Measurements from ENCODE around the gene FOSL2.

Gene FOSL2

DNA sequence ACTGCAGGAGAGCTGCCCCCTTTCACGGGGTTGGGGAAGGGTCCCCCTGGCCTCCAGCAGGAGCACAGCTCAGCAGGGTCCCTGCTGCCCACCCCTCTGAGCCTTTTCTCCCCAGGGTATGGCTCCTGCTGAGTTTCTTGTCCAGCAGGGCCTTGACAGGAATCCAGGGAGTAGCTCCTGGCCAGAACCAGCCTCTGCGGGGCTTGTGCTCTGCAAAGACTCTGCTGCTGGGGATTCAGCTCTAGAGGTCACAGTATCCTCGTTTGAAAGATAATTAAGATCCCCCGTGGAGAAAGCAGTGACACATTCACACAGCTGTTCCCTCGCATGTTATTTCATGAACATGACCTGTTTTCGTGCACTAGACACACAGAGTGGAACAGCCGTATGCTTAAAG lies 21.2 kb downstream of the FOSL2 start:
- no peak for DNase-seq

DNA sequence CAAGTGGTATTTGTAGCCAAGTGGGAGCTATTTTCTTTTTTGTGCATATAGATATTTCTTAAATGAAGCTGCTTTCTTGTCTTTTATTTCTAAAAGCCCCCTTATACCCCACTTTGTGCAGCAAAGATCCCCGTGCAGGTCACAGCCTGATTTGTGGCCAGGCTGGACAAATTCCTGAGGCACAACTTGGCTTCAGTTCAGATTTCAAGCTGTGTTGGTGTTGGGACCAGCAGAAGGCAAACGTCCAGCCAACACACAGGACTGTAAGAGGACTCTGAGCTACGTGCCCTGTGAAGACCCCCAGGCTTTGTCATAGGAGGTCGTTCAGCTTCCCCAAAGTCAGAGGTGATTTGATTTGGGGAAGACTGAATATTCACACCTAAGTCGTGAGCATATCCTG lies 21.9 kb downstream of the FOSL2 start:
- no peak for DNase-seq

DNA sequence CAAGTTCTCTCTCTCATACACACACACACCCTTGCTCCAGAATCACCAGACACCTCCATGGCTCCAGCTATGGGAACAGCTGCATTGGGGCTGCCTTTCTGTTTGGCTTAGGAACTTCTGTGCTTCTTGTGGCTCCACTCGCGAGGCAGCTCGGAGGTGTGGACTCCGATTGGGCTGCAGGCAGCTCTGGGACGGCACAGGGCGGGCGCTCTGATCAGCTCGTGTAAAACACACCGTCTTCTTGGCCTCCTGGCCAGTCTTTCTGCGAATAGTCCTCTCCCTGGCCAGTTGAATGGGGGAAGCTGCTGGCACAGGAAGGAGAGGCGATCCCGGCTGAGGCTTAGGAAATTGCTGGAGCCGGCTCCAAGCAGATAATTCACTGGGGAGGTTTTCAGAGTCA lies 22.4 kb downstream of the FOSL2 start:
- DNase-seq = no peak

DNA sequence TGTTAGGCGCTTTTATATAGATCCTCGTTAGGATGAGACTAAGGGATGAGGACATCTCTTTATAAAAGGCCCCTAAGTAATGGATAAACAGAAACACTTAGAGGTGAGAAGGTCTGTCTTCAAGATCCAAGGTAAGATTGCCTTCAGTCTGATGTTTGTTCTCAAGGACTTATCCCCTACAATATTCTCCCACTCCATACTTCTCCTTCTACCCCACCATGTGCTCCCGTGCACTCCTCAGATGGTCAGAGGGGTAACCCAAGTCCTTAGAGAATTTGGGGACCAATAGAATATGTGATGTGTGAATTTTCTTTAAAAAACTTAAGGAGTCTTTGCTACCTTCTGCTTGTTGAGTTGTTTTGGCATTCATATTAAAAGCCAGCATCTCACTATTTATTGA lies 23.1 kb downstream of the FOSL2 start:
- no peak for DNase-seq

DNA sequence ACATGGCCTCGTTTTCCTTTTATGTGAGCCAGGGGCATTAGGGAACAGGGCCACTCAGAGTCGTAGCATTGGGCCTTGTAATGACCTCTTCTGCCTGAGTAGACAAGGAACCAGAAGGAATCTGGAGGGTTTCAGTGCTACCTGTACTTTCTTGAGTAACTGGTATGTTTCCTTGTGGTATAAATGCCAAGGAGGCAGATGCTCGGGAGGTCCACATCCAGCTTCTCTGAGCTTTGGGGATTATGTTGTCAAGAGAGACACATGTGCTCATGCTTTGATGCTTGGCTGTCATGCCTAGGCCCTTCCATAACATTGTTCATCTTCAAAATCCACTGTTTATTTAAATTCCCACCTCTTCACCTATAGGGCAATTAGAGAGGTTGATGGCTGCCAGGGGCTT lies 26.3 kb downstream of the FOSL2 start:
- no peak for DNase-seq

DNA sequence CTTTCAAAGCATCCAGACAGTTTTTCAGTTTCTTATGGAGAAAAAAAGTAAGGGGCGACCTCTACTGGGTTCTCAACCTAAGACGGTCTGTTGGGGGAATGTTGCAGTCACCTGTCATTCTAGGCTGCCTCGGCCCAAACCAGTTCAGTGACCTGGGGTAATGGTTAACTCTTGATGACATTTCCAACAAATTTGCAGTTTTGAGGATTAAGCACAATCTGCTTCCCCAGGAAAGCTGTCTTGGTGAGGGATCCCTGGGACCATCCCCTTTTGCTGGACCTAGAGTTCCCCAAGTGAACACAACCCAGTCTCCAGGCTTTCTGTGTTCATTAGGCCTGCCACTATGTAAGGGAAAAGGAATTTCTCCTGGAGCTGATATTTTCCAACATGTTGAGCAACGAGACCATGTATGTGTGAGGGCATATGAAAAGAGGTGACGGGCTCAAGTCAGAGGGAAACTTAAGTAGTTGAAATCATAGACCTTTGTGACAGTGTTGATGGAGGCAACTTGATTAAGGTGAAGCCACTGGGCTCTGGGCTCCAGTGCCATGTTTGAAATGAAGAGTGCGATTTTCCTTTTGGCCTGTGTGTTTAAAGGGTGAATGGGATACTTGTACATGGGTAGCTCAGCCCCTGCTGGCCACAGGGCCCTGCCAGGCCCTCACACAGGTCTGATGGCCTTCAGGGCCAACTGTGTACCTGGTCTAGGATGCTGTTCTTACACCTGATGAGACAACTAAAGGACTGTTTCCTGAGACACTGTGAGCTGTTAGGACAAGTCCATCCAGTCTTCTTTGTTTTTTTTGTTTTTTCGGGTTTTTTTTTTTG lies 27.0 kb downstream of the FOSL2 start:
- DNase-seq = no peak

DNA sequence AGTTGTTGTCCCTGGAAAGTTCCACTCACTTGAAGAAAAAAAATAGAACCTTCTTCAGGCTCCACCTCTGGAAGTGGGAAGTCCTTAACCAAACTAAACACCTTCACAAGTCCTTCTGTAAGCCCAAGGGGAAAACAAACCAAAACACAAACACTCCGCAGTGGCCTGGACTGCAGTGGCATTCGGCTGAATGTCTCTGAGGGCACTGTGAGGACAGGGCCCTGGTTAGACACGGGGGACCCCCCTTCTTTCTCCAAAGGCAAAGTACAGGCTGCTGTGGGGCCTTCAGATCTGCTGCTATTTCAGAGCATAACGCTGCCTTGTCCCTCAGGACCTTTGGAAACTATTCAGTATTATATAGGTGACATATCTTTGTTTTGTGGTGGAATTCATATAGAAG lies 28.1 kb downstream of the FOSL2 start:
- DNase-seq = no peak

DNA sequence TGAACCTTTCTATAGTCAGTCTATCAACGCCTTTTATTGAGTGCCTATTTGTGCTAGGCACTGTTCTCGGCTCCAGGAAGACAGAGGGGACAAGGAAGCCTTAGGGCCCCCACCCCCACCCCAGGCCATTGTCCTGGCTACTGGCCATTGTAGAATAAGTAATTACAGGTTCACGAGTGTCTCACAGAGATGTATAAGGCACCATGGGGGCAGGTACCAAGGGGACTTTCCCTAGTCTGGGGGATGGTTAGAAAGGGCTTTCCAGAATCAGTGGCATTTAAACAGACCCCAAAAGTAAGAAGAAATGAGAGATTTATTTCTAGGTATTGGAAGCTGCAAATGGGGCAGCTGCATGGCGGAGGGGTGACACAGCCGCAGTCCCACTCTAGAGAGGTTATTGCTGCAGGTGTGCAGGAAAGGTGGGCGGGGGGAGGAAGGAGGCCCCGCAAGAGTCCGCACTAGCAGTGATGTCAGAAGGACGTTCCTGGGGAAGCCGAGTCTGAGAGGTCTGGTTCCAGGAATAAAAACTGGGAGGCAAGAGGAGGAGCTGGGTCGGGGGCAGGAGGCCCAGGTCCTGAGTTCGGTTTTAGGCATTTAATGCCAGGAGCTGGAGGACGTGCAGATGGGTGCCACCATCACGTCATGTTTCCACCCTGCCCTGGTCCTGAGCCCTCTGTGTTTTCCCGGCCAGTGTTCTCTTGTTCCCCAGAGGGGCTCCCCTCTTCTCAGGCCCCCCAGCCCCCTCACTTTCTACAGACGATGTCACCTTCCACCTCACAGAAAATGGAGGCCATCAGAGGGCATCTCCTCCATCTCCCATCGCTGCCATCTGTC lies 30.5 kb downstream of the FOSL2 start:
- no peak for DNase-seq

DNA sequence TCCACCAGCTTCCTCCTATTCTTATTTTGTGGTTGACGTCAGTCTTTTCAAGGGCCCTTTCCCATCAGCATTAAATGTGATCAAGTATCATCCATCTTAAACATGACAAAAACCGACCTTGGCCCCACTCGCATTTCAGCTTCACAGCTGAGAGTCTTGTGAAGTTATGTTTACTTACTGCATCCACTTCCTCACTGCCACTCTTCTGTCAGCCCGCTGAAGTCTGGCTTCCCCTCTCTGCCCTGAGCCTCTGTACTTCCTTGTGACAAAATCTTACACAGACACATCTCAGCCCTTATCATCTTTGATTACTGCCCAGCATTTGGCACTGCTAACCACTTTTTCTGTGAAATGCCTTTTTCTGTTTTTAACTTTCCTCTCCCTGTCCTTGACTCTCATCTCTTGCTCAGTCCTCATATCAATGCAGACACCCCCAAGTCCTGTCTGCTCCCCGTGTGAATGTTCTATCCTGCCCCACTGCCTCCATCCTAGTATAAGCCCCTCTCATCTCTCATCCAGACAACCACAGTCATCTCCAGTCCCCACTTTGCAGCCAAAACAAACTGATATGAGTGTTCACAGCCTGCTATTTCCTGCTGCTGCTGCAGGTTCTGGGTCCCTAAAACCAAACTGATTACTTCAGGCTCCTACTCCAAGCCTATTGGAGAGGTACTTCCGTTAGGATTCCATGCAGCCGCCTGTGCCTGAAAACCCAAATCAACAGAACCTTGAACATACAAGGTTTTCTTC lies 31.4 kb downstream of the FOSL2 start:
- DNase-seq = peak; percentile 88

DNA sequence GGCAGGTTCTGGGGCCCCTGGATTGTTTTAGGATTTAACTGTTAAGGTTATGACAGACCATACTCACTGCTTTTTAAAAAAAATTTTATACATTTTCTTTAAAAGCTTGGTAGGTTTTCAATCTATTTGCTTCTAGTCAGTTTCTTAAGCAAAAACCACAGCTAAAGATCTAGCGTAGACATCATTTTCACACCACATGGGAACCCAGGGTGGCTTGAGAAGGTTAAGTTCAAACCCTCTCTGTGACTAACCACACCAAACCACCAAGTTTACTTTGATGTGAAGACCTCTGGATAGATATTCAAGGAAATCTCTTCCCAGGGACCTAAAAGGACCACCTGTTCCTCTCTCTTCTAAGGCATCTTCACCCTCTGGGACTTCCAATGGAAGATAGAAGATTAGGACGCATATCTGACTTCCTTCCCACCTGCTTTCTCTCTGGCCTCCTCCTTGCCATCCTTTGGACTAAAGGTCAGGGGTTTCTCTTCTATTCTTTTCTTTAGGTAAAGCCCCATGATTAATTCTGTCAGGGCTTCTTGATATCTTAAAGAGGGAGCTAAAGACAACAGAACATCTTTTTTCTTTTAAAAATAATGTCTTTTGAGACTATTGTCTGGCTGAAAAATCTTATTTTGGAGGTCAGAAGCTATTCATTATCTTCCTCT lies 32.3 kb downstream of the FOSL2 start:
- DNase-seq = no peak

DNA sequence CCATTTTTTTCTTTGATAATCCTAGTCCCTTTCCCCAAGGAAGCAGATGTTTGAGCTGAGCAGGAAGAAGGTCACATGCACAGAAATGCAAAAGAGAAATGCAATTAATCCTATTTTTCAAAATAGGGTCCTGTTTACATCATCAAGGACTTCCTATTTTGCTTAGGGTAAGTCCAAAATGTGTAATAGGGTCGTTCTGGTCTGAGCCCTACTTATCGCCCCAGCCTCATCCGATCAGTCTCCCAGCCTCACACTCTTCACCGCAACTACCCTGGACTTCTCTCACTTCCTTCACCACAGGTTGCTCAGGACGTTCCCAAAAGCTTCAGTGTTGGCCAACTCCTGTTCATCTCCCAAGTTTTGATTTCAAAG lies 32.8 kb downstream of the FOSL2 start:
- no peak for DNase-seq

DNA sequence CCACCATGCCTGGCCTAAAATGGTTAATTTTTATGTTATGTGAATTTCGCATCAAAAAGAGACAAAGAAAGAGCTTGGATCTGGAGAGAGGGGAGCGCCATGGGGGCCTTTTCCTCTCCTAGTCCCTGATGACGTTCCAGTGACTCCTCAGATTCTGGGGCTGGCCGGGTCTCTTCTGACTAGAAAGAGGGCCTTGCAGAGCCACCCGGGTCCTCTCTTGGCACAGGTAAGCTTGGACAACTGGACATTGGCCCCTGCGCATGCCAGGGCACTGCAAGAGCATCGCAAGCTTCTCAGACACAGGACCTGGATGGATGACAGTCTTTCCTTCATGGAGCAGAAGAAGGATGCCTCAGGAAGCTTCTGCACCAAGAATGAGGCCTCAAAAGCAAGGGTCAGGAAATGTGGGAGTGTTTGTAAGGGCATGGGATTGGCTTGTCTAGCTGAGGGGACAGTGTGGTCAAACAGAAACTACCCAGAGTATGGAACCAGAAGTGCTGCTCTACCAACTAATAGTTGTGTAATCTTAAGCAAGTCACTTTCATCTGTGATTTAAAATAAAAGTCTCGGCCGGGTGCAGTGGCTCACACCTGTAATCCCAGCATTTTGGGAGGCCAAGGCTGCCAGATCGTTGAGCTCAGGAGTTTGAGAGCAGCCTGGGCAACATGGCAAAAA lies 35.2 kb downstream of the FOSL2 start:
- DNase-seq = no peak

DNA sequence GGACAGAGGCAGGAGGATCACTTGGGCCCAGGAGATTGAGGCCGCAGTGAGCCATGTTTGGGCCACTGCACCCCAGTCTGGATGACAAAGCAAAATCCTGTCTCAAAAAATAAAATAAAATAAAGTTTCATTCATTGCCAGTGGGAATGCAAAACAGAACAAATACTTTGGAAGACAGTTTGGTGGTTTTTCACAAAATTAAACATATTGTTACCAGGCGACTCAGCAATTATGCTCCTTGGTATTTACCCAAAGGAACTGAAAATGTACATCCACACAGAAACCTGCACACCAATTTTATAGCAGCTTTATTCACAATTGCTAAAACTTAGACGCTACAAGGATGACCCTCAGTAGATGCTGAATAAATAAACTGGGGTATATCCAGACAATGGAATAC lies 35.8 kb downstream of the FOSL2 start:
- DNase-seq = no peak

DNA sequence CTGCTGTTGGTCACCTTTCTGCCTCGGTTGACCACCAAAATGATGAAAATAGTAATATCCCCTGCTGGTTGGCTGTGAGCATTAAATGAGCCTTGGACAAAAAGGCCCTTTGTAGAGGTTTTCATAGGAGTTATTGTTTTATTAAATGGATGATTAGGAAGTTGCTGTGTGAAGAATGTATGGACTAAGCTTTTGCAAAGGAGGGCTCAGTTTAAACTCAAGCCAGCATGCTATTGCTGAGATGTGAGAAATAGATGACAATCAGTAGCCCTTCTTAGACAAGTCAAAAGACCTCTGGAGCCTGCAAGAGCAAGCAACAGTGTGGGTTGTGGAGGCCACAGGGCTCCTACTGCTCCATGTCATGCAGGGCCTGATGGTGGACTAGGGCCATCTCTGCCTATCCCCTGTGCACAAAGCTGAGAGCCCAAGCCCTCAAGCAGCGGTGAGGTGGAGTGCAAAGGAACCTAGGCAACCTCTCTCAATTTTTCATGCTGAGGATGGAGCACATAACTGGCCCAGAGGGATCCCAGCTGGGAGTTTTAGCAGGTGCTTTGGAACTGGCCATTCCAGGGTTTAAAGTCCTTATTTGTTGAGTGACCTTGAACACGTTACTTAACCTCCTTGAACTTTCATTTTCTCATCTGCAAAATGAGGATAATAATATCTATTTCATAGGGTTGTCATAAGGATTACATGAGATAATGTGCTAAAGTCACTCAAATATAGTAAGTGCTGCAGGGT lies 37.1 kb downstream of the FOSL2 start:
- no peak for DNase-seq

DNA sequence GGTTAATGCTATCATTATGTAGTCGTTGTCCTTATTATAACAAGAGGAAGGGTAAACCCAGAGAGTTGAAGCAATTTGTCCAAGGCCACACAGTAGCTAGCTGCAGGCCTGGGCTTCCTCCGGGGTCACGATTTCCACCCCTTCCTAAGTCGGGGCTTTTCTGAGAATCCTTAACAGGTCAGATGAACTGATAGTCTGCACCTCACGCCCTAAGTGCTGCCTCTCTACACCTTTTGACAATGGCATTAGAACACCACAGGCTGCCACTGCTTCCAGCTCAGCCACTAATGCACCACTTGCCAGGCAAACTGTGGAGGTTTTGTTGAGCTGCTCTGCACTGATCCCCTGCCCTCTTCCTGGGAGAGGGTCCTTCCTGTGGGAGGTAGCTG lies 37.7 kb downstream of the FOSL2 start:
- no peak for DNase-seq

DNA sequence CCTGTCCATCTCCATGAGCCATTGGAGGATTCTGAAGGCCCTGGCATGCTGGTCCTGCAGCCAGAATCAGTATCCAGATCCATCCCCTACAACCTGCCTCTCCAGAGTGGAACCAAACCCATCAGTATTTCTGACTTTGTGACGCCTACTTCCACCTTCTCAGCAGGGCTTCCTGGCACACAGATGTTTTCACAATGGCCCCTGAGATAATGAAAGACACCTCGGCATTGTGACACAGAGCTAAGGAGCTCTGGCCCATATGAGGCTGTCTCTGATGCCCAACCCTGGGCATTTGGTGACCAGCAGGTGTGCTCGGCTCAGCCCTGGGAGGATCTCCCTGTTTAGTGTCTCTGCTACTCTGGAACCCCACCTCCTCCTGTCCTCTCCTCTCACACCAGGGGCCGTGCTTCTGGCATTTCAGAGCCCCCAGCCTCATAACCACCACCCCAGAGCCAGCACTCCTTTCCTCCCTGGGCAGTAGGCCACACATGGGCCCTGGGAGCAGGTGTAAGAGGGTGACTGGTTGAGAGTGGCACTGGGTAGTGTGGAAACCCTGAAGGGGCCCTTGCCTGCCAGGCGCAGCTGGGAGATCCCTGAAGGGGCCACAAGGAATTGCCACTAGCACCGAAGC lies 38.2 kb downstream of the FOSL2 start:
- no peak for DNase-seq

DNA sequence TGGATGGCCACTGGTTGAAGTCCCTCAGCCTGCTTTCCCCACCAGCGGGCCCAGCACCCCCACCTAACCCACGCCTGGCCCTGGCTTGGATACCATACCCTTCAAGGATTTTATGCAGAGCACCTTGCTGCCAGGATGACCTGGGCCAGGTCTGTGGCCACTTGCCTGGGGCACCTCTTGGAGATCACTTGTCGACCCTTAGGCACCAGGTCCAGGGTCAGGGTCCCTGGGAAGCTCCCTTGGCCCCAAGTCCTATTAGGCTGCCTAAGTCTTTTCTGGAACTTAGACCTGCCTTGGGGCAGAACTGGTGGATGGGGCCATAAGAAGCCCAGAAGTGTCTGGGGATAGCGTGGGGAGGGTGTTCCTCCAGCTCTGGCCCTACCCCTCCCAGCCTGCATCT lies 39.1 kb downstream of the FOSL2 start:
- DNase-seq = no peak

DNA sequence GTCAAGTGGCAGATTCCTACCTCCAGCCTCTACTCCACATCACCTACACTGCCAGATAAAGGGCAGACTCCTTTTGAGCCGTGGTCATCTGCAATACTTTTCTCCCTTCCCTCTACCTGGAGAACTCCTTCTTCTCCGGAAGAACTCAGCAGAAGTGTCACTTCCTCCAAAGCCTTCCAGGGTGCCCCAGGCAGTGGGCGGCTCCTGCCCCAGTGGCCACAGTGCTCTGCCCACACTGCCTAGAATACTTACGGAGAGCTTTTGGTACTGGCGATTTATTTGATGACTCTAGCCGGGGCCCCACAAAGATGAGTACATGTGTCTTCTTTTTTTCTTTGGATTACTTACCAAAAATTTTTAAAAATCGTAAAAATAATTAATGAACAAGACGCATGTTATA lies 39.7 kb downstream of the FOSL2 start:
- no peak for DNase-seq

DNA sequence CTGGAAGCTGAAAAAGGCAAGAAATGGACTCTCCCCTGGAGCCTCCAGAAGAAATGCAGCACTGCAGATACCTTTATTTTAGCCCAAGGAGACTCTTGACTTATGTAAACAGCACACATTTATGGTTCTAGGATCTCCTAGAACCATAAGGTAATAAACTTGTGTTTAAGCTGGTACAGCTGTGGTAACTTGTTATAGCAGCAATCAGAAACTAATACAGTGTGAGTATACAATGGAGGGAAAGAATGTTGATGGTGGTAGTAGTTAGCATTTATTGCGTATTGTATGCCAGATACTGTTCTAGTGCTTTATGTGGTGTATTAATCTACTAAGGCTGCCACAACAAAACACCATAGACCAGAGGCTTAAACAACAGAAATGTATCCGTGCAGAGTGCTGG lies 40.6 kb downstream of the FOSL2 start:
- no peak for DNase-seq

DNA sequence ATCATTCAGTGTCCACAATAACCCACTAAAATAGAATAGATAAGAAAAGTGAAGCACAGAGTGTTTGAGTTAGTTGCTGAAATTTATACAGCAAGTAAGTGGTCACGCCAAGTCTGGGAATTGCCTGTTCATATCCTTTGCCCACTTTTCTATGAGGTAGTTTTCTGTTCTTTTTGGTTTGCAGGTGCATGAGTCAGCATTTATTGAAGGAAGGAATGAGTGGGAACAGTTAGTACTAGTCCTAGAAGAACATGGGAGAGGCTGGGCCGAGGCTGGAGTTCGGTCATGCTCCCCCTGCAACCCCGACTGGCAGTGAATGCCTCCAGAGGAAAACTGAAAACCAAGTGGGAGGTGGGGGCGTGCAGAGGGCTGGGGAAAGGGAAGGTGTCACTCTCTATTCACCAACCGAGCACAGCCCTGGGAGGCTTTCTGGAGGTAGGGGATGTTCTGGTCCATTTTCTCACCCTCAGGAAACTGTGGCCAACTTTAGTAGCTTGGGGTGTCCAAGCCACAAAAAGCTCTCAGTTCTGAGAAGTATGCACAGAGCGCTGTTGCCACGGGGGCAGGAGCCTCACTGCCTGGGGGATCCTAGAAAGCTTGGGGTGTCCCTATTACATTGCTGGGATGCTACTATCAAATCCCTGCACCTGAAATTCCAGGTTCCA lies 41.4 kb downstream of the FOSL2 start:
- no peak for DNase-seq

DNA sequence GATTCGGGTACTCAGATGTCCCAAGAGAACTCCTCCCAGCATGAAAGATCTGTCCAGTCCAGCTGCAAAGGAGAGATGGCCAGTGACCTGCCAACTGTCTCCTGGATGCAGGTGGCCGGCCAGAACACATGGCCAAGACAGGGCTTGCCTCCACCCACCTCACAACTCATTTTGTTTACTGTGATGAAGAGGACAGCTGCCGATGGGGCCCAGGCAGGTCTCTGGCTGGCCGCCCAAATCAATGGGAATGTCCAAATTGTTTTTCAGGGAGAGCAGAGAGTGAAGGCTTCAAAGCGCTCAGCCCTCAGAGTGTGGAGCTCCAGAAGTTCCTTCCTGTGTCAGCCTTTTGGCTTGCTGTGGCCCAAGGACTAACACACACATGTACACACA lies 41.9 kb downstream of the FOSL2 start:
- no peak for DNase-seq
